ENCODE results near the gene KANSL1.
"Not testable (repeated sequence)": the region's sequence is repeated elsewhere in the genome, so short reads cannot be mapped to it uniquely, and the experiment has no call there.

The KANSL1 gene

GRCh38 chr17:46193151-46193625 lies at the start of gene KANSL1:
Gene KANSL1, minus strand, starts transcription at chr17:46193429. Its CDS starts 21,286 bp downstream, at chr17:46172143.
- peak; percentile 93 for DNase-seq

DNA sequence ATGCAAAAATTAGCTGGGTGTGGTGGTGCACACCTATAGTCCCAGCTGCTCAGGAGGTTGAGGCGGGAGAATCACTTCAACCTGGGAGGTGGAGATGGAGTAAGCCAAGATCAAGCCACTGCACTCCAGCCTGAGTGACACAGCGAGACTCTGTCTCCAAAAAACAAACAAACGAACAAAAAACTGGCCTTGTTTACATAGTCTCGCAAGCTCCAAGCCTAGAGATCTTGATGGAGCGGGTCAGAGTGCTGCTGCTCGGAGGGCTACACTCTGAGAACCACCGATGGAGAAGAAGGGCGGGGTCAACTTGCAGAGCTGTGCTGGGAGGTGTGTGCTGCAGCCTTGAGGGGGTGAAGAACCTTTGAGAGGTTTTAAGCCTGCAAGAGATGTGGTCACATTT lies 38.1 kb upstream of the KANSL1 start:
- not testable (repeated sequence) for DNase-seq

DNA sequence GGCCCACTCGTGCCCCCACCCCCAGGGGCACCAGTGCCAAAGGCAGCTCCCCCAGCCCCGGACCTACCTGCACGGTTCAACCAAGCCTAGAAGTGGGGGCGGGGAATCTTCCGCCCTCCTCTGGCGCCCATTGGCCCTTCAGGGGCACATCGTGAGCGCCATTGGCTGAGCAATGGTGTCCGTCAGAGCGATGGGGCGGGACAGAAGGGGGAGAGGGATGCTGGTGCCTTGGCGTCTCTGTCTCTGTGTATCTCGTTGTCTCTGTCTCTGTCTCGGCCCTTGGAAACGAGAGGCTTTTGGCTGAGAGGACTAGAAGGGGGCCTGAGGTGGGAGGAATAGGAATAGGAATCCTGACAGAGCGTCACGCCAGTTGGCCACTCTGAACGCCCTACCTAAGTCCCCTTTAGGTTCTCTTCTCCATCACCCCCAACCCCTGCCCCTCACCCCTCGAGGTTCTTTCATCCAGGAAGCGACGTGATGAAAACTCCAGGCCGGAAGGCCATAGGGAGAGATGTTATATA lies 32.1 kb upstream of the KANSL1 start:
- peak; percentile 98 for DNase-seq

- not testable (repeated sequence) for DNase-seq
These were observed 31.6 kb upstream of the KANSL1 start for GRCh38 chr17:46224864-46225263.

DNA sequence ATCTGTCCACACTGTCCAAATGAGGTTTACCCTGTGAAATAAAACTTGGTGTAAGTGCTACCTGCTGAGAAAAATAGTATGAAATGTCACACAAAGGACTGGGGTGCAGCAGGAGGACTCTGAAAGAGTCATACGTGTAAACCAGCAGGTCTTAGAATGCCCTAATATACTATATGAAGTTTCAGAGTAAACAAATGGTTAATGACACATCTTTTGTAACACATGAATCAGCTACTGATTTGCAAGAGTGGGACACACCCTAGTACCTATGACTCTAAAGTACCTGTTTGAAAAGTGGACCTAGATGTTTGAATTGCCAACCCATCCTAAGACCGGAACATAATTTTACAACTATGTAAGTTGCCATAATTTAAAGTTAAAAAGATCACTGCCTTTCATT lies 29.8 kb upstream of the KANSL1 start:
- DNase-seq = not testable (repeated sequence)

DNA sequence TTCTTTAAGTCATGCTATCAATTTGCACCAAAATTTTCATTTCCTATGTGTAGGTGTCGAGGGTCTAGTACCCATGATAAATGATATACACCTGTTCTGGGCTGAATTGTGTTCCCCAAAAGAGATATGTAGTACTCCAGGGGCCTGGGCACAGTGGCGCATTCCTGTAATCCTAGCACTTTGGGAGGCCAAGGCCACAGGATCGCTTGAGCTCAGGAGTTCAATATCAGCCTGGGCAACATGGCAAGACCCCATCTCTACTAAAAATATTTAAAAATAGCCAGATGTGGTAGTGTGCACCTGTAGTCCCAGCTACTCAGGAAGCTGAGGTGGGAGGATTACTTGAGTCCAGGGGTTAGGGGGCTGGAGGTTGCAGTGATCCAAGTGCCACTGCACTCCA lies 23.5 kb upstream of the KANSL1 start:
- DNase-seq = no peak

DNA sequence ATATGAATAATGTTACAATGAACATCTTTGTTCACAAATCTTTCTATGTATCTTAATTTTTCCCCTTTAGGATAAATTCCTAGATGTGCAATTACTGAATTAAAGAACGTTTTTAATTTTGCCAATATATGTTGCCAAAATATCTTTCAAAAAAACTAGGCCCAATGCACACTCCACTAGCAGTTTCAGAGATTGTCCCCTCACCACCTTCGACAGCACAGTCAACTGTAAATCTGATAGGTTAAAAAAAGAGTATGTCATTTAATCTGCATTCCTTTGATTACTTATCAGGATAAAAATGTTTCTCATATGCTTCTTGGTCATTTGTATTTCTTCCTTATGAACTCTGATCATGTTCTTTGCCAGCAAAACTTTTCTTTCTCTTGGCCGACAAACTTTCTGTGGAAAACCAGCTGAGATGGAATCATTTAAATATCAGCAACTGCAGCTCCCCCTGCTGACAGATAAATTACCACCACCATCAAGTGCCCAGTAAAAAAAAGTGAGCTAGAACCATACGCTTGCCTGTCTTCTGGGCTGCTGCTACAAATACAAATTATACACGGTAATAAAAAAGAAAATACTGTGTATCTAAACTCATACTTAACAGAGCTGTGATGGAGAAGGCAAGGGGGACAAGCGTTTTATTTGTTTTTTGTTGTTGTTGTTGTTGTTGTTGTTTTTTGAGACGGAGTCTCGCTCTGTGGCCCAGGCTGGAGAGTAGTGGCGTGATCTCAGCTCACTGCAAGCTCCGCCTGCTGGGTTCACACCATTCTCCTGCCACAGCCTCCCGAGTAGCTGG lies 19.6 kb upstream of the KANSL1 start:
- DNase-seq = peak; percentile 88

DNA sequence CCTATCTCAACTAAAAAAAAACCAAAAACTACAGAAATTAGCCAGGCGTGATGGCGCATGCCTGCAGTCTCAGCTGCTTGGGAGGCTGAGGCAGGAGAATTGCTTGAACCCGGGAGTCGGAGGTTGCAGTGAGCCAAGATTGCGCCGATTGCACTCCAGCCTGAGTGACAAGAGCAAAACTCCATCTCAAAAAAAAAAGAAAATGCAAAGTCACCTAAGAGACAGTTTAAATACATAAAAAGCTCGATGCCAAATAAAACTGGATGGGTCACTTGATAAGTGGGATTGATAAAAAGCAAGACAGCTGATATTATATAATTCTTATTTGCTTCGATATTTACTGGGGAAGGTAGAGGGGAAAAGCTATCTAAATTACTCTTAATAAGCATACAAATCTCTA lies 15.8 kb upstream of the KANSL1 start:
- peak; percentile 10 for DNase-seq

- DNase-seq = no peak
These were observed 12.7 kb upstream of the KANSL1 start for GRCh38 chr17:46205975-46206374.

DNA sequence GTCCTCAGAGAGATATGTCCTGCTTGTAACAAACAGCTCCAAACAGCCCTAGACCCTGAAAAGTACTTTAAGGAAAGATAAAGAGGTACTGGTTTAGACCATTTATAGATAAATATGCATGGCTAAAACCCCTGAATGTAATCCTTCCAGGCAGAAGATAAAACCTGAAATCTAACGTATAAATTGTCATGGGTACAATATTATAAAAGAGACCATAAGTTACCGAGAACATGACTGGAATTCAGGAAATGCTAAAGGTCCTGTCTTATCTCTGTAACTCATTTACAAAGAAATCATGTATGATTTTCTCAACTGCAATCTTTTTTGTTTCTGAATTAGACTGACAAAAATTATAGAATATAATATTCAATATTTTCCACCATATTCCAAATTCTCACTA lies 9.2 kb upstream of the KANSL1 start:
- DNase-seq = peak; percentile 60

DNA sequence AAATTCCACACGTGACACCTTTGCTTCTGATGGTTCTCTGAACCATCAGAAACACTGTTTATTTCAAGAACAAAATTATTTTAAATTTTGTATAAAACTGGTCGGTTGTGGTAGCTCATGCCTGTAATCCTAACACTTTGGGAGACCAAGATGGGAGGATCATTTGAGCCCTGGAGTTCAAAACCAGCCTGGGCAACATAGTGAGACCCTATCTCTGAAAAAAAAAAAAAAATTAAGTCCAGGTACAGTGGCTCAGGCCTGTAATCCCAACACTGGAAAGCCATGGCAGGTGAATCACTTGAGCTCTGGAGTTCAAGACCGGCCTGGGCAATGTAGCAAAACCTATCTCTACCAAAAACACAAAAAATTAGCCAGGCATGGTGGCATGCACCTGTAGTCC lies 8.3 kb upstream of the KANSL1 start:
- DNase-seq = no peak

DNA sequence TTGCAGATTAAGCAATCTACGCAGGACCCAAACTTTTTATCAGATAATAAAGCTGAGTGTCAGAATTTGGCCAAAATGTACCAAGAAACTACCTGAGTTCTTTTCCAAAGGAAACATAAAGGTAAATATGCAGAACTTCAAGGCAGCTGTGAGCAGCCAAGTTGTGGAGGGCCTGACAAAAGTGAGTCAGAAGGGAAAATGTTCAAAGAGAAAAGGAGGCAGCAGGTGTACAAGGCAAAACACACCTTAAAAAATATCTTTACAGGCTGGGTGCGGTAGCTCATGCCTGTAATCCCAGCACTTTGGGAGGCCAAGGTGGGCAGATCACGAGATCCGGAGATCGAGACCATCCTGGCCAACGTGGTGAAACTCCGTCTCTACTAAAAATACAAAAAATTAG lies 7.0 kb upstream of the KANSL1 start:
- no peak for DNase-seq

- no peak for DNase-seq
These were observed 6.2 kb upstream of the KANSL1 start for GRCh38 chr17:46199379-46199778.

- no peak for DNase-seq
These were observed 5.0 kb upstream of the KANSL1 start for GRCh38 chr17:46198233-46198632.

GRCh38 chr17:46197530-46197929 lies 4.3 kb upstream of the KANSL1 start:
- no peak for DNase-seq

- no peak for DNase-seq
These were observed 2.9 kb upstream of the KANSL1 start for GRCh38 chr17:46195939-46196716.

DNA sequence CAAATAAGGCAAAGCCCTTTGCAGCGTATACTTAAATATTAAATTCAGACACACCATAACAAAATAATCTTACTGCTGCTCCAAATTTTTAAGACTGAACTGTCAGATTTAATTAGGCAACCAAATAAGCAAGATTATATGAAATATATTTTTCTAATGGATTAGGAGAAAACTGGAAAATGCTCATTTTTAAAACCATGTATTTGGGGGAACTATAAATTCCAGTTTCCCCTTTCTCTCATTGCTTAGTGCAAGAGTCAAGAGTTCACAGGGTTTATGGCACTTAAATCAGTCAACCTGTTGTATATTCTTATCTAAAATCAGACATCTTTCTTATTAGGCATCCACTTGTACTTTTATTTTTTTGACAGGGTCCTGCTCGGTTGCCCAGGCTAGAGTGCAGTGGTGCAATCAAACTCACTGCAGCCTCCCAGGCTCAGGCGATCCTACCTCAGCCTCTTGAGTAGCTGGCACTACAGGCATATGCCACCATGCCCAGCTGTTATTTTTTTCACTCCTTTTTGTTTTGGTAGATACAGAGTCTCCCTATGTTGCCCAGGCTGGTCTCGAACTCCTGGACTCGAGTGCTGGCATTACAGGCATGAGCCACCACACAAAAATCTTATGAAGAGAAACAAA lies 2.1 kb upstream of the KANSL1 start:
- DNase-seq = no peak

DNA sequence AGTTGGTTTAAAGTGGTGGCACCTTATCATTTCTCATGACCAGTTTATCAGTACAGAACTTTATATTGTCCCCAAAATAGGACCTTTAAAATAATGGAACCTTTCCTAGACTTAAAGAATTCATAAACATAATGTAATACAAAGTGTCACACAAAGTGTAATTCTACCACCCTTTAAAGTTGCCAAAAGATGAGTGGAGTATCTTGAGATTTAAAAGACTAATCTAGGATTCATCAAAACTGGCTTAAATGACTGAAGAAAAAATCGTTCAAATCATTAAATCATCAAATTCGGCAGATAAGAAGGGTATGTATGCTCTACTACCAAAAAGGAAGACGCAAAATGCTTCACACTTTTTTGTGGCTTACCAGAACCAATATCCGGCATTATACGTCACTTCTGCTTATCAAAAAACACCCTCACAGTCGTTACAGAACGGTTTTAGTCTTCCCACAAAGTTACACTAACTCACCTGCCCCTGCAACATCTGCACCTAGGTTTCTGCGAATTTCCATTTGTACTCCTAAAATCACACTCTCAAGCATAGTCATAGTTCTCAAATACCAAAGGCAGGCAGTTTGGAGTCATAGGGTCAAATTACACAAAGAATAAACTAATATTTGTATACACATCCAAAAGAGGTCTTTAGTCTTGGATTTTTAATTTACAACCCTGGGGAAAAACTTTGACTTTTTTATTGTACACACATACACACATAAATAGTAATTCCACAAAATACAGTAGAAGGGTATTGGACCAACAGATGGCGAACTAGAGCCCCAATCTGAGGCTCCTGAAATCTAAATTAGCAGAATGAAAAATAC lies 1.4 kb upstream of the KANSL1 start:
- peak; percentile 87 for DNase-seq

- DNase-seq = peak; percentile 97
These were observed 580 bp upstream of the KANSL1 start for GRCh38 chr17:46193626-46194392.

DNA sequence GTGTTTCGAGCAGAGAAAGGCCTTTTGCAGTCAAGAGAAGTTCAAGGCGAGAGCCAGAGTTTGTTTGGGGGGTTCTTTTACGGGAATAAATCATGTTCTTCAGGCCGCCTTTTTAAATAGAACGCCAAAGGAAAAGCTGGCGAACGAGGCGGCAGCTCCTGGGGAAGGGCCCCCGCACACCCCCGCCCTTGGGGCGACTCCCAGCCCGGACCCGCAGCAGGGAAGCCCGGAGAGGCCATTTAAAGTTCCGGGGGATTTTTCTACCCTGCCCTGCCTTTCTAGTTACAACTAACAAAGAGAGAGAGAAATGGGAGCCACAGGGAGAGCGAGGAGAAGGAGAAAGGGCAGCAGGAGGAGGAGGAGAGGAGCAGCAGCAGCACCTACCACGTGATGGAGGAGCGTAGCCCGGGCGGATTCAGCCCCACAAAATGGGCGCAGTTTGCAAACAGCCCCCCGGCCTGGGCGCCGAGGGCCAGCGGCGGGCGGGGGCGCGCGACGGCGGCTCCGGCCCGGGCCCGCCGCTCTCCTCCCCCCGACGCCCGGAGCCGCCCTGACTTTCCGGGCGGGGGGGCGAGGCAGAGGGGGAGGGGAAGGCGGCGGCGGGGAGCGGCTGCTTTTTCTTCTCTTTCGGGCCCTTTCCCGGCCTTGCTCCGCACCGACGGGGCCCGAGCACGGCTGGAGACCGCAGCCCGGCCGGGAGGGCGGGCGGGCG lies 634 bp downstream of the KANSL1 start:
- DNase-seq = peak; percentile 71

DNA sequence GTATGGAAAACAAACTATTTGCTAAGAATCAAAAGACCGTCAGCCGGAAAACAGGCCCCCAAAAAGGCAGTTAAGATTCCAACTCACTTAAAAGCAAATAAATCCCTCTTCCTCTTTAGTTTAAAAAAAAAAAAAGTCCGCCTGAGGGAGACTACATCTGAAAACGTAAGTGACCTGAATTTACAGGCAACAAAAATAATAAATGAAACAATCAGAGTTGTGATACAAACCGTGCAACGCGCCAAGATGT lies 1.1 kb downstream of the KANSL1 start:
- no peak for DNase-seq
